Gastrocnemius medialis (tissue), 4 donors: Measurements from ENCODE around the gene GCNT1. TPM values are rescaled to one million over a fixed set of nuclear protein-coding genes. Genes with fewer than 3 reads are reported as not detected.

ENCODE experiments used
- ATAC-seq, 2 donors: fragments of 150-250 bp; one replicate each; pipeline ENCODE4 v1.9.1; 2016
- DNase-seq, 2 donors: peaks; one replicate each; pipeline ENCODE4 v3.0.0-alpha.2; 2019
- H3K27ac ChIP-seq, 4 donors: fragments of 200-600 bp; sonication (generic); 1 replicate in 1 of 4; 2 replicates in 3 of 4; pipeline ENCODE4 v1.5.1; 2016 to 2018; ENCODE audit warnings: mild to moderate bottlenecking in 2 of 4, moderate library complexity in 1 of 4
- H3K27me3 ChIP-seq, 3 donors: fragments of 200-600 bp; sonication (generic) in 2 of 3; 1 replicate in 1 of 3; 2 replicates in 2 of 3; pipeline versions ENCODE4 v1.5.1 to v1.6.0; 2016 to 2019; ENCODE audit warnings: mild to moderate bottlenecking in 1 of 3, moderate library complexity in 1 of 3
- H3K36me3 ChIP-seq, 2 donors: fragments of 200-600 bp; sonication (generic) in 1 of 2; one replicate each; pipeline ENCODE4 v1.5.1; 2017 to 2018
- H3K4me1 ChIP-seq, 2 donors: fragments of 200-600 bp; sonication (generic) in 1 of 2; one replicate each; pipeline ENCODE4 v1.5.1; 2016 to 2017; ENCODE audit warnings: mild to moderate bottlenecking in 2 of 2
- H3K4me3 ChIP-seq, 4 donors: fragments of 200-600 bp; sonication (generic) in 3 of 4; 1 replicate in 1 of 4; 2 replicates in 3 of 4; pipeline ENCODE4 v1.5.1; 2016 to 2019; ENCODE audit warnings: mild to moderate bottlenecking in 2 of 4
- H3K9me3 ChIP-seq, 3 donors: fragments of 200-600 bp; sonication (generic) in 2 of 3; 1 replicate in 1 of 3; 2 replicates in 2 of 3; pipeline ENCODE4 v1.5.1; 2016 to 2019
- CTCF ChIP-seq, 5 experiments: fragments of 450-650 bp in 3 of 5; fragments of 200-600 bp in 2 of 5; sonication (generic) in 2 of 5; IDR thresholded peaks in 4 of 5; conservative IDR thresholded peaks in 1 of 5; 1 replicate in 4 of 5; 2 replicates in 1 of 5; pipeline ENCODE4 v1.5.1; 2016 to 2019; ENCODE audit warnings: antibody characterized with exemption in 5 of 5, mild to moderate bottlenecking in 3 of 5, moderate library complexity in 3 of 5
- POLR2A ChIP-seq, 2 donors: fragments of 450-650 bp; IDR thresholded peaks; one replicate each; pipeline ENCODE4 v1.6.1; 2017; ENCODE audit warnings: antibody characterized with exemption in 2 of 2, mild to moderate bottlenecking in 2 of 2, moderate library complexity in 2 of 2
- in situ Hi-C, 4 donors: fragments of 200-750 bp; cut with MboI; loops; one replicate each; pipeline versions ENCODE4 v1.15.0 to v1.8.0; 2017; ENCODE audit warnings: low sequenced_read_pairs in 4 of 4
- intact Hi-C: fragments of 100-400 bp; cut with DNase I; formaldehyde crosslinking; loops from one replicate; pipeline ENCODE4 v1.15.1; 2023; ENCODE audit warnings: low total_unique reads
- total RNA-seq, 4 donors: library from RNA; depleted of rRNA; stranded (reverse); fragments of >200 nt; gene quantifications; one replicate each; pipeline versions ENCODE4 v1.1.0 to v1.2.3, GENCODE V29; 2016

Gene GCNT1
- total RNA-seq, 4 donors from 2014 or later: 0.98 to 6.6 (median 4.2) TPM

GRCh38 chr9:76454311-76454710 lies 4.7 kb upstream of the GCNT1 start:
- Histone ChIP-seq H3K27me3 (peaks cover 0 to 2% (median 0%) of the 10 kb centered on the region in 3 donors), H3K36me3 (no peaks in the 10 kb centered on the region), H3K4me3 (no peak overlapping the region), H3K4me1 (no peaks in the 10 kb centered on the region), H3K9me3 (no peaks in the 10 kb centered on the region), H3K27ac (no peak overlapping the region)
- TF ChIP-seq POLR2A (IDR thresholded peaks at IDR 0.05) (no peak), CTCF (IDR thresholded peaks at IDR 0.05 in 4 of 5, conservative IDR thresholded peaks at IDR 0.05 in 1 of 5) (no peak)
- DNase-seq: no peak
- no peak for ATAC-seq
- in situ Hi-C loops: loop anchor here in 3 of 4 donors (10.0 to 25.0 kb wide), 3 partner anchors 108 to 250 kb away; no protein-coding TSS in a partner anchor
- intact Hi-C loops: no loop called here

GRCh38 chr9:76456202-76456926 lies 2.6 kb upstream of the GCNT1 start:
- no peak for TF ChIP-seq CTCF (IDR thresholded peaks at IDR 0.05 in 4 of 5, conservative IDR thresholded peaks at IDR 0.05 in 1 of 5)
- no peak for TF ChIP-seq POLR2A (IDR thresholded peaks at IDR 0.05)
- intact Hi-C loops (no loop called here), in situ Hi-C loops (loop anchor here in 3 of 4 donors (10.0 to 25.0 kb wide), 3 partner anchors 106 to 248 kb away; no protein-coding TSS in a partner anchor)
- H3K4me1 ChIP-seq: no peaks in the 10 kb centered on the region
- peaks cover 2 to 14% (median 2%) of the 10 kb centered on the region in 3 donors for H3K27me3 ChIP-seq
- H3K27ac ChIP-seq: no peak overlapping the region
- no peak overlapping the region for H3K4me3 ChIP-seq
- DNase-seq (no peak), ATAC-seq (no peak)
- no peaks in the 10 kb centered on the region for H3K36me3 ChIP-seq
- H3K9me3 ChIP-seq: no peaks in the 10 kb centered on the region

GRCh38 chr9:76459694-76460635 lies 983 bp downstream of the GCNT1 start:
- in situ Hi-C loops (loop anchor here in 3 of 4 donors (10.0 to 25.0 kb wide), 3 partner anchors 102 to 245 kb away; no protein-coding TSS in a partner anchor), intact Hi-C loops (no loop called here)
- Histone ChIP-seq H3K9me3 (no peaks in the 10 kb centered on the region), H3K27me3 (peaks cover 2 to 14% (median 3%) of the 10 kb centered on the region in 3 donors), H3K27ac (peak overlapping the region in 2 of 4 donors; percentile 38 to 57), H3K4me3 (peak overlapping the region; percentile 53 to 75 (median 63)), H3K36me3 (no peaks in the 10 kb centered on the region), H3K4me1 (no peaks in the 10 kb centered on the region)
- DNase-seq: no peak
- TF ChIP-seq CTCF (IDR thresholded peaks at IDR 0.05 in 4 of 5, conservative IDR thresholded peaks at IDR 0.05 in 1 of 5) (no peak), POLR2A (IDR thresholded peaks at IDR 0.05) (no peak)
- peak; percentile 18 to 27 for ATAC-seq

GRCh38 chr9:76462126-76462525 lies 3.1 kb downstream of the GCNT1 start:
- no peaks in the 10 kb centered on the region for H3K9me3 ChIP-seq
- no peak overlapping the region for H3K4me3 ChIP-seq
- TF ChIP-seq POLR2A (IDR thresholded peaks at IDR 0.05) (no peak), CTCF (IDR thresholded peaks at IDR 0.05 in 4 of 5, conservative IDR thresholded peaks at IDR 0.05 in 1 of 5) (no peak)
- intact Hi-C loops (no loop called here), in situ Hi-C loops (loop anchor here in 1 of 4 donors (25.0 kb wide), 1 partner anchor 100 kb away; no protein-coding TSS in a partner anchor)
- no peak for ATAC-seq
- H3K4me1 ChIP-seq: no peaks in the 10 kb centered on the region
- no peak overlapping the region for H3K27ac ChIP-seq
- no peaks in the 10 kb centered on the region for H3K36me3 ChIP-seq
- peaks cover 2 to 14% (median 3%) of the 10 kb centered on the region in 3 donors for H3K27me3 ChIP-seq
- no peak for DNase-seq
